SJSA1 (cell line): Measurements from ENCODE around the gene NAPB. TPM values are rescaled to one million over a fixed set of nuclear protein-coding genes. Genes with fewer than 3 reads are reported as not detected.

Experiments used
- DNase-seq, 2 experiments: peaks; one replicate each; pipeline ENCODE4 v3.0.0-alpha.2; 2015 to 2020; ENCODE audit warnings: low spot score in 2 of 2, low read depth in 1 of 2
- H3K27ac ChIP-seq: fragments of 250-450 bp; sonication (Bioruptor Pico); 2 replicates; pipeline ENCODE4 v1.5.1; 2020; ENCODE audit warnings: mild to moderate bottlenecking, moderate library complexity
- H3K27me3 ChIP-seq: fragments of 250-450 bp; sonication (Bioruptor Pico); replicated peaks from 2 replicates; pipeline ENCODE4 v1.5.1; 2020; ENCODE audit warnings: mild to moderate bottlenecking, moderate library complexity
- H3K36me3 ChIP-seq: fragments of 250-450 bp; sonication (Bioruptor Pico); 2 replicates; pipeline ENCODE4 v1.5.1; 2020; ENCODE audit warnings: mild to moderate bottlenecking
- H3K4me1 ChIP-seq: fragments of 250-450 bp; sonication (Bioruptor Pico); replicated peaks from 2 replicates; pipeline ENCODE4 v1.6.1; 2021; ENCODE audit warnings: mild to moderate bottlenecking
- H3K4me3 ChIP-seq: fragments of 250-450 bp; sonication (Bioruptor Pico); 2 replicates; pipeline ENCODE4 v1.5.1; 2020; ENCODE audit warnings: mild to moderate bottlenecking
- H3K9me3 ChIP-seq: fragments of 250-450 bp; sonication (Bioruptor Pico); replicated peaks from 2 replicates; pipeline ENCODE4 v1.5.1; 2020; ENCODE audit warnings: mild to moderate bottlenecking
- total RNA-seq: library from RNA; depleted of rRNA; stranded (reverse); fragments of >200 nt; shearing (Covaris generic); gene quantifications from 2 replicates; pipeline ENCODE4 v1.2.3, GENCODE V29; 2014; rRNA removed

The NAPB gene
- total RNA-seq, 1 experiment from 2014 or later: 9.2 TPM

DNA sequence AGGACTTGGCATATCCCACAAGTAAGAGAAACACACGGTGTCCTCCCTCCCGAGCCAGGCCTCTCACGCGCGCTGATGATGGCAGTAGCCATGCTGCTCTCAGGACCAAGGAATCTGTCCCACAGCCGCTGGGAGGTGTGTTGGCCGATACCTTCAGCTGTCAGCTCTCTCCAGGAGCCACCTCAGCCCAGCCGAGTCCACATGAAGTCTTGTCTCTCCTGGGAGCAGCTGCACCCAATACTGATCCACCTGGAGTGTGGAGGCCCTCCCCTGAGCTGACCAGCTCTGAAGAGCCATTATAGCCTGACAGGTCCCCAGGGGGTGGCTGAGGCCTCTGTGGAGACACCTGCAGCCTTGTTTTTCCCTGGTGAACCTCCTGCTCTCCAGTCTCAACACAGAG lies 94.5 kb downstream of the NAPB start:
- DNase-seq: no peak
- Histone ChIP-seq H3K27me3 (no peaks in the 10 kb centered on the region), H3K9me3 (no peaks in the 10 kb centered on the region; the same call in 1 of the 2 replicates), H3K36me3 (no peaks in the 10 kb centered on the region), H3K27ac (no peak overlapping the region), H3K4me1 (peaks cover 5% of the 10 kb centered on the region), H3K4me3 (no peak overlapping the region)

DNA sequence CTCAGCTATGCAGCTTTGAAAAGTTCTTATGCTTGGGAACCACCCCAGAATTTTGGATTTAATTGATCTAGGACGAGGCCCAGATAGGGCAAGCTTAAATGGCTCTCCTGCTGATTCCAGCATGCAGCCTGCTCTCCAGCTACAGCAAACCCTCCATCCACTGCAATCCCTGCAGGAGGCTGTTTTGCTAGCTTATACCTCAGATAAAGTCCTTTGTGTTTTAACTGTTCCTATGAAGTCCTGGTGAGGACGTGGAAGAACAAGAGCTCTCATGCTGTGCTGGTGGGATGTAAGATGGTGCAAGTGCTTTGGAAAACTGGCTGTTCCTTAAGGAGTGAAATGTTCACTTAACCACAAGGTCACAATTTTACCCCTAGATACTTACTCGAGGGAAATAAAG lies 96.2 kb downstream of the NAPB start:
- no peak overlapping the region for H3K27ac ChIP-seq

More for the DNA sequence above, 96.2 kb downstream of the NAPB start:
- no peak for DNase-seq
- no peaks in the 10 kb centered on the region for H3K27me3 ChIP-seq
- no peaks in the 10 kb centered on the region; the same call in 1 of the 2 replicates for H3K9me3 ChIP-seq
- H3K36me3 ChIP-seq: no peaks in the 10 kb centered on the region
- H3K4me1 ChIP-seq: peaks cover 6% of the 10 kb centered on the region; the same call in 1 of the 2 replicates
- H3K4me3 ChIP-seq: no peak overlapping the region

Other genes starting within 250 kb of the NAPB start
- 76.0 and 82.5 TPM in 2 replicates for gene NXT1, start 70.7 kb downstream of the NAPB start, total RNA-seq
- 19.4 and 22.0 TPM in 2 replicates for gene GZF1, start 59.3 kb downstream of the NAPB start, total RNA-seq
- not detected in 2 replicates for gene CSTL1, start 18.2 kb upstream of the NAPB start, total RNA-seq
- not detected in 2 replicates for gene CST11, start 31.4 kb upstream of the NAPB start, total RNA-seq
- not detected in 2 replicates for gene CST8, start 69.6 kb upstream of the NAPB start, total RNA-seq
- not detected in 2 replicates for gene CST9L, start 147.0 kb upstream of the NAPB start, total RNA-seq
- not detected in 2 replicates for gene CST9, start 184.4 kb upstream of the NAPB start, total RNA-seq
- gene CST3, start 216.5 kb upstream of the NAPB start, total RNA-seq: 196 and 222 TPM in 2 replicates